ENCODE data around the gene PDIK1L. TPM values are rescaled to one million over a fixed set of nuclear protein-coding genes. Genes with fewer than 3 reads are reported as not detected.

Gene PDIK1L
- total and polyA plus RNA-seq, 9 of the 15 experiments (the other 6 are each of a cell fraction or from before 2014, with no cell fraction given): 12.8 to 30.2 (median 21.5) TPM

DNA sequence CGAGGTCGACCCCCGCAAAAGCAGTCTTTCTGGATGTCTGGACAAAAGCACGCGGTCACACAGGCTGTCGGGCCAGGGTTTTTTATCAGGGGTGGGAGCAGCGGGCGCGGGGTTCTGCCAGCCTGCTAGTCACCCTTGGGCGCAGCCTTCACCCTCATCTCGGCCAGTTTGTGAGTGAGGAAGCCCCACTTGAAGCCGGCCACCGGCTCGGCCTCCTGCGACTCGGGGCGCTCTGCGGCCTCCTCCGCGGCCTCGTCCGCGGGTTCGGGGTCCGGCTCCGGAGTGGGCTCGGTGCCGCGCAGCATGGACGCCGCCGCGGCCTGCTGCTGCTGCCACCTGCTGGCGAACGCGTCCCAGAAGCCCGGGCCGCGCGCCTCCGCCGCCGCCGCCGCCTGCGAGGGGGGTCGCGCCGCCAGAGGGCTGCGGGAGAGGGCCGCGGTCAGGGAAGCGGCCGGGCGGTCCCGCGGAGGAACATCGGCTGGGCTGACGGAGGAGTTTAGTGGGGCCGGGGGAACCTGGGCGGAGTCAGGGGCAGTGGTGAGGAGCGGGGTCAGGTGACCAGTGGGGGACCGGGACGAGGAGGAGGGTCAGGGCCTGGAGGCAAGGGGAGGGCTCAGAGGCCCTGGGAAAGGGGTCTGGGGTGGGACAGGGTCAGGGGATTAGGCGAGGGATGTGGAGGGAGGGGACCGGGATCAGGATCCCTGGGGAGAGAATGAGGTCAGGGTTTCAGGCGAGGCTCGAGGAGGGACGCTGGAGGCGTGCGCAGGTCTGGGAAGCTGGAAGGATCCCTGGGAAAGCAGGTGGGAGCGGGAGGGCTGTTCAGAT is 52.6 kb downstream of the PDIK1L start (continued):
- no peak for TF ChIP-seq FOXA3 (CRISPR knock-in tag; conservative IDR thresholded peaks at IDR 0.05 in 1 of 2, IDR thresholded peaks at IDR 0.05 in 1 of 2)
- no peak for TF ChIP-seq NFATC3 (IDR thresholded peaks at IDR 0.05)
- no peak for TF ChIP-seq MEF2D (tag; conservative IDR thresholded peaks at IDR 0.05; ENCODE audit: low read depth)
- no peak for TF ChIP-seq ZNF407 (IDR thresholded peaks at IDR 0.05; ENCODE audit: low read depth)
- peak in 1 of 2 experiments; percentile 73; a peak in 3 of 4 replicates for TF ChIP-seq MAZ (CRISPR knock-in tag; conservative IDR thresholded peaks at IDR 0.05 in 1 of 2, IDR thresholded peaks at IDR 0.05 in 1 of 2)
- TF ChIP-seq RCOR1 (IDR thresholded peaks at IDR 0.05; ENCODE audit: borderline replicate concordance in 1 of 2, low read depth in 2 of 2, low read length in 2 of 2): peak in 1 of 2 experiments; percentile 48; a peak in 1 of 4 replicates
- peak; percentile 85 for TF ChIP-seq ZSCAN29 (IDR thresholded peaks at IDR 0.05)
- TF ChIP-seq GMEB1 (CRISPR knock-in tag; IDR thresholded peaks at IDR 0.05): 0 out of 2 replicates have a peak, but pooled peaks have one; percentile 46
- TF ChIP-seq ZNF212 (CRISPR knock-in tag; IDR thresholded peaks at IDR 0.05): no peak
- TF ChIP-seq ZBTB2 (IDR thresholded peaks at IDR 0.05): 0 out of 2 replicates have a peak, but pooled peaks have one; percentile 15
- no peak for TF ChIP-seq KAT2B (IDR thresholded peaks at IDR 0.05; ENCODE audit: low read depth, low read length)
- no peak for TF ChIP-seq CLOCK (CRISPR knock-in tag; IDR thresholded peaks at IDR 0.05; ENCODE audit: borderline replicate concordance)
